ENCODE data around the gene CSF3R. TPM values are rescaled to one million over a fixed set of nuclear protein-coding genes. Genes with fewer than 3 reads are reported as not detected.

Gene CSF3R
- total and polyA plus RNA-seq, 2 experiments from 2014 or later = not detected

DNA sequence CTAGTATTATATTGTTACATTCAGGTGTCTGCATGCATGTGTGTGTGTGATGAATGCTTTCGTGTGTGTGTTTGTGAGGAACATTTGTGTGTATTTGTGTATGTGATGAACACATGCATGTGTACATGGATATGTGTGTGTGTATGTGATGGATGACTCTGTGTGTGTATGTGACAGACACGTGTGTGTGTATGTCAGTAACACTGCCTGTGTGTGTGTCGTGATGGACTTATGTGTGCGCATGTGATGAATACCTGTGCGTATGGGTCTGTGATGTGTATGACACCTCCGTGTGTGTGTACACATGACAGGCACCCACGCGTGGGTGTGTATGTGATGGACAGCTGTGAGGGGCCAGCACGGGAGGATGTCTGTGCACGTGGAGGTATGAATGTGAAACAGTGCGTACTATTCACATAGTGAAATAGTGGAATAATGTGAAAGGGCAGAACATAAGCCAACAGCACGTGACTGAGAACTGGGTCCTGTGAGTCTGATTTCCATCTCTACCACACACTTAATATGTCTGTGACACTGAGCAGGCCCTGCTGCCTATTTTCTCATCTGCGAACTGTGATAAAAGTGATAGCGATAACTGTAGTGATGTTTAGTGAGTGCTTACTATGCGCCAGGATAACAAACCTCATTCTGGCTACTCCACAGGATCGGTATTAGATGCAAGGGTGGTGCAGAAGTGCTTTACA is 41.8 kb upstream of the CSF3R start:
- no peaks in the 10 kb centered on the region for H3F3A ChIP-seq (replicated peaks; ENCODE audit: low read depth)
- no peaks in the 10 kb centered on the region for H3K27me3 ChIP-seq (ENCODE audit: insufficient read depth)
- H3K4me3 ChIP-seq = no peak overlapping the region
- no peaks in the 10 kb centered on the region for H3K27me3 Mint-ChIP-seq (ENCODE audit: insufficient read depth, low read depth, poor library complexity)
- no peak overlapping the region for H3K4me2 ChIP-seq
- DNase-seq (ENCODE audit: low spot score) (no peak), ATAC-seq (no peak)
- H3K4me1 ChIP-seq (ENCODE audit: insufficient read depth) = peaks cover 10% of the 10 kb centered on the region
- H3K4me3 Mint-ChIP-seq = no peak overlapping the region
- no peaks in the 10 kb centered on the region for H3K9me2 ChIP-seq (ENCODE audit: insufficient read depth)
- TF ChIP-seq, protein P1, sequence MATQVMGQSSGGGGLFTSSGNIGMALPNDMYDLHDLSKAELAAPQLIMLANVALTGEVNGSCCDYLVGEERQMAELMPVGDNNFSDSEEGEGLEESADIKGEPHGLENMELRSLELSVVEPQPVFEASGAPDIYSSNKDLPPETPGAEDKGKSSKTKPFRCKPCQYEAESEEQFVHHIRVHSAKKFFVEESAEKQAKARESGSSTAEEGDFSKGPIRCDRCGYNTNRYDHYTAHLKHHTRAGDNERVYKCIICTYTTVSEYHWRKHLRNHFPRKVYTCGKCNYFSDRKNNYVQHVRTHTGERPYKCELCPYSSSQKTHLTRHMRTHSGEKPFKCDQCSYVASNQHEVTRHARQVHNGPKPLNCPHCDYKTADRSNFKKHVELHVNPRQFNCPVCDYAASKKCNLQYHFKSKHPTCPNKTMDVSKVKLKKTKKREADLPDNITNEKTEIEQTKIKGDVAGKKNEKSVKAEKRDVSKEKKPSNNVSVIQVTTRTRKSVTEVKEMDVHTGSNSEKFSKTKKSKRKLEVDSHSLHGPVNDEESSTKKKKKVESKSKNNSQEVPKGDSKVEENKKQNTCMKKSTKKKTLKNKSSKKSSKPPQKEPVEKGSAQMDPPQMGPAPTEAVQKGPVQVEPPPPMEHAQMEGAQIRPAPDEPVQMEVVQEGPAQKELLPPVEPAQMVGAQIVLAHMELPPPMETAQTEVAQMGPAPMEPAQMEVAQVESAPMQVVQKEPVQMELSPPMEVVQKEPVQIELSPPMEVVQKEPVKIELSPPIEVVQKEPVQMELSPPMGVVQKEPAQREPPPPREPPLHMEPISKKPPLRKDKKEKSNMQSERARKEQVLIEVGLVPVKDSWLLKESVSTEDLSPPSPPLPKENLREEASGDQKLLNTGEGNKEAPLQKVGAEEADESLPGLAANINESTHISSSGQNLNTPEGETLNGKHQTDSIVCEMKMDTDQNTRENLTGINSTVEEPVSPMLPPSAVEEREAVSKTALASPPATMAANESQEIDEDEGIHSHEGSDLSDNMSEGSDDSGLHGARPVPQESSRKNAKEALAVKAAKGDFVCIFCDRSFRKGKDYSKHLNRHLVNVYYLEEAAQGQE (IDR thresholded peaks at IDR 0.05; ENCODE audit: unreplicated experiment) = no peak
- TF ChIP-seq STAT1 (IDR thresholded peaks at IDR 0.05; ENCODE audit: unreplicated experiment) = no peak
- no peak for TF ChIP-seq ZNF114 (CRISPR knock-in tag; IDR thresholded peaks at IDR 0.05)
- no peak for TF ChIP-seq ZNF331 (CRISPR knock-in tag; IDR thresholded peaks at IDR 0.05; ENCODE audit: low read depth)
- no peak for TF ChIP-seq EZH2 (IDR thresholded peaks at IDR 0.05; ENCODE audit: low read depth, unreplicated experiment)
- TF ChIP-seq, protein P2, sequence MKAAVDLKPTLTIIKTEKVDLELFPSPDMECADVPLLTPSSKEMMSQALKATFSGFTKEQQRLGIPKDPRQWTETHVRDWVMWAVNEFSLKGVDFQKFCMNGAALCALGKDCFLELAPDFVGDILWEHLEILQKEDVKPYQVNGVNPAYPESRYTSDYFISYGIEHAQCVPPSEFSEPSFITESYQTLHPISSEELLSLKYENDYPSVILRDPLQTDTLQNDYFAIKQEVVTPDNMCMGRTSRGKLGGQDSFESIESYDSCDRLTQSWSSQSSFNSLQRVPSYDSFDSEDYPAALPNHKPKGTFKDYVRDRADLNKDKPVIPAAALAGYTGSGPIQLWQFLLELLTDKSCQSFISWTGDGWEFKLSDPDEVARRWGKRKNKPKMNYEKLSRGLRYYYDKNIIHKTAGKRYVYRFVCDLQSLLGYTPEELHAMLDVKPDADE (IDR thresholded peaks at IDR 0.05) = no peak
- no peak for TF ChIP-seq POLR2AphosphoS5 (IDR thresholded peaks at IDR 0.05; ENCODE audit: low read depth)
- TF ChIP-seq CREB1 (CRISPR knock-in tag; IDR thresholded peaks at IDR 0.05; ENCODE audit: low read depth) = no peak
- TF ChIP-seq, protein P3, sequence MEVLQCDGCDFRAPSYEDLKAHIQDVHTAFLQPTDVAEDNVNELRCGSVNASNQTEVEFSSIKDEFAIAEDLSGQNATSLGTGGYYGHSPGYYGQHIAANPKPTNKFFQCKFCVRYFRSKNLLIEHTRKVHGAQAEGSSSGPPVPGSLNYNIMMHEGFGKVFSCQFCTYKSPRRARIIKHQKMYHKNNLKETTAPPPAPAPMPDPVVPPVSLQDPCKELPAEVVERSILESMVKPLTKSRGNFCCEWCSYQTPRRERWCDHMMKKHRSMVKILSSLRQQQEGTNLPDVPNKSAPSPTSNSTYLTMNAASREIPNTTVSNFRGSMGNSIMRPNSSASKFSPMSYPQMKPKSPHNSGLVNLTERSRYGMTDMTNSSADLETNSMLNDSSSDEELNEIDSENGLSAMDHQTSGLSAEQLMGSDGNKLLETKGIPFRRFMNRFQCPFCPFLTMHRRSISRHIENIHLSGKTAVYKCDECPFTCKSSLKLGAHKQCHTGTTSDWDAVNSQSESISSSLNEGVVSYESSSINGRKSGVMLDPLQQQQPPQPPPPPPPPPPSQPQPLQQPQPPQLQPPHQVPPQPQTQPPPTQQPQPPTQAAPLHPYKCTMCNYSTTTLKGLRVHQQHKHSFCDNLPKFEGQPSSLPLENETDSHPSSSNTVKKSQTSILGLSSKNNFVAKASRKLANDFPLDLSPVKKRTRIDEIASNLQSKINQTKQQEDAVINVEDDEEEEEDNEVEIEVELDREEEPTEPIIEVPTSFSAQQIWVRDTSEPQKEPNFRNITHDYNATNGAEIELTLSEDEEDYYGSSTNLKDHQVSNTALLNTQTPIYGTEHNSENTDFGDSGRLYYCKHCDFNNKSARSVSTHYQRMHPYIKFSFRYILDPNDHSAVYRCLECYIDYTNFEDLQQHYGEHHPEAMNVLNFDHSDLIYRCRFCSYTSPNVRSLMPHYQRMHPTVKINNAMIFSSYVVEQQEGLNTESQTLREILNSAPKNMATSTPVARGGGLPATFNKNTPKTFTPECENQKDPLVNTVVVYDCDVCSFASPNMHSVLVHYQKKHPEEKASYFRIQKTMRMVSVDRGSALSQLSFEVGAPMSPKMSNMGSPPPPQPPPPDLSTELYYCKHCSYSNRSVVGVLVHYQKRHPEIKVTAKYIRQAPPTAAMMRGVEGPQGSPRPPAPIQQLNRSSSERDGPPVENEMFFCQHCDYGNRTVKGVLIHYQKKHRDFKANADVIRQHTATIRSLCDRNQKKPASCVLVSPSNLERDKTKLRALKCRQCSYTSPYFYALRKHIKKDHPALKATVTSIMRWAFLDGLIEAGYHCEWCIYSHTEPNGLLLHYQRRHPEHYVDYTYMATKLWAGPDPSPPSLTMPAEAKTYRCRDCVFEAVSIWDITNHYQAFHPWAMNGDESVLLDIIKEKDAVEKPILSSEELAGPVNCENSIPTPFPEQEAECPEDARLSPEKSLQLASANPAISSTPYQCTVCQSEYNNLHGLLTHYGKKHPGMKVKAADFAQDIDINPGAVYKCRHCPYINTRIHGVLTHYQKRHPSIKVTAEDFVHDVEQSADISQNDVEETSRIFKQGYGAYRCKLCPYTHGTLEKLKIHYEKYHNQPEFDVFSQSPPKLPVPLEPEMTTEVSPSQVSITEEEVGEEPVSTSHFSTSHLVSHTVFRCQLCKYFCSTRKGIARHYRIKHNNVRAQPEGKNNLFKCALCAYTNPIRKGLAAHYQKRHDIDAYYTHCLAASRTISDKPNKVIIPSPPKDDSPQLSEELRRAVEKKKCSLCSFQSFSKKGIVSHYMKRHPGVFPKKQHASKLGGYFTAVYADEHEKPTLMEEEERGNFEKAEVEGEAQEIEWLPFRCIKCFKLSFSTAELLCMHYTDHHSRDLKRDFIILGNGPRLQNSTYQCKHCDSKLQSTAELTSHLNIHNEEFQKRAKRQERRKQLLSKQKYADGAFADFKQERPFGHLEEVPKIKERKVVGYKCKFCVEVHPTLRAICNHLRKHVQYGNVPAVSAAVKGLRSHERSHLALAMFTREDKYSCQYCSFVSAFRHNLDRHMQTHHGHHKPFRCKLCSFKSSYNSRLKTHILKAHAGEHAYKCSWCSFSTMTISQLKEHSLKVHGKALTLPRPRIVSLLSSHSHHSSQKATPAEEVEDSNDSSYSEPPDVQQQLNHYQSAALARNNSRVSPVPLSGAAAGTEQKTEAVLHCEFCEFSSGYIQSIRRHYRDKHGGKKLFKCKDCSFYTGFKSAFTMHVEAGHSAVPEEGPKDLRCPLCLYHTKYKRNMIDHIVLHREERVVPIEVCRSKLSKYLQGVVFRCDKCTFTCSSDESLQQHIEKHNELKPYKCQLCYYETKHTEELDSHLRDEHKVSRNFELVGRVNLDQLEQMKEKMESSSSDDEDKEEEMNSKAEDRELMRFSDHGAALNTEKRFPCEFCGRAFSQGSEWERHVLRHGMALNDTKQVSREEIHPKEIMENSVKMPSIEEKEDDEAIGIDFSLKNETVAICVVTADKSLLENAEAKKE (CRISPR knock-in tag; IDR thresholded peaks at IDR 0.05) = no peak
- TF ChIP-seq JUNB (IDR thresholded peaks at IDR 0.05; ENCODE audit: unreplicated experiment) = no peak
- no peak for TF ChIP-seq NANOG (IDR thresholded peaks at IDR 0.05; ENCODE audit: borderline replicate concordance)
- TF ChIP-seq EZH2phosphoT487 (IDR thresholded peaks at IDR 0.05; ENCODE audit: unreplicated experiment) = no peak
- H3K4me1 Mint-ChIP-seq = peaks cover 30% of the 10 kb centered on the region
- H3K36me3 Mint-ChIP-seq (ENCODE audit: low read depth) = no peaks in the 10 kb centered on the region
- H3K36me3 ChIP-seq (ENCODE audit: insufficient read depth) = no peaks in the 10 kb centered on the region
- no peak overlapping the region for H3K27ac ChIP-seq (ENCODE audit: low read depth)
- H3K9me3 Mint-ChIP-seq = no peaks in the 10 kb centered on the region
- no peak overlapping the region; the same call in 1 of the 2 replicates for H3K27ac Mint-ChIP-seq
- H4K20me1 ChIP-seq (replicated peaks; ENCODE audit: insufficient read depth) = no peaks in the 10 kb centered on the region
- H3K79me2 ChIP-seq (replicated peaks; ENCODE audit: insufficient read depth) = no peaks in the 10 kb centered on the region
- H2AFZ ChIP-seq = no peak overlapping the region
